GM23338 (cell line): ENCODE results near the gene CRLF3. TPM values are rescaled to one million over a fixed set of nuclear protein-coding genes. Genes with fewer than 3 reads are reported as not detected.

Experiments used
- ATAC-seq: fragments of 200-7000 bp; cut with Tn5 transposase; 3 replicates; pipeline ENCODE4 v1.9.1; 2020
- DNase-seq: peaks from one replicate; pipeline ENCODE4 v3.0.0-alpha.2; 2015; ENCODE audit warnings: low spot score
- H2AFZ ChIP-seq: fragments of 200-600 bp; sonication (generic); 2 replicates; pipeline ENCODE4 v1.8.0; 2016; ENCODE audit warnings: antibody characterized with exemption, mild to moderate bottlenecking, moderate library complexity
- H3F3A ChIP-seq: fragments of 200-600 bp; sonication (generic); replicated peaks from 2 replicates; pipeline ENCODE4 v1.8.0; 2017; ENCODE audit warnings: antibody characterized with exemption, mixed run types, low read depth
- H3K27ac ChIP-seq: fragments of 200-600 bp; sonication (generic); 2 replicates; pipeline ENCODE4 v1.6.1; 2016; ENCODE audit warnings: low read depth
- H3K27me3 ChIP-seq: fragments of 200-600 bp; sonication (generic); 2 replicates; pipeline ENCODE4 v1.8.0; 2016; ENCODE audit warnings: mild to moderate bottlenecking, mixed run types, moderate library complexity; ENCODE audit not compliant: insufficient read depth
- H3K36me3 ChIP-seq: fragments of 200-600 bp; sonication (generic); 2 replicates; pipeline ENCODE4 v1.8.0; 2016; ENCODE audit warnings: mild to moderate bottlenecking; ENCODE audit not compliant: insufficient read depth
- H3K4me1 ChIP-seq: fragments of 200-600 bp; sonication (generic); 2 replicates; pipeline ENCODE4 v1.8.0; 2016; ENCODE audit warnings: mild to moderate bottlenecking, moderate library complexity; ENCODE audit not compliant: insufficient read depth
- H3K4me2 ChIP-seq: fragments of 200-600 bp; sonication (generic); 2 replicates; pipeline ENCODE4 v1.7.1; 2017; ENCODE audit warnings: mixed run types
- H3K4me3 ChIP-seq: fragments of 200-600 bp; sonication (generic); 2 replicates; pipeline ENCODE4 v1.6.1; 2016; ENCODE audit warnings: mixed run types
- H3K79me2 ChIP-seq: fragments of 200-600 bp; sonication (generic); replicated peaks from 2 replicates; pipeline ENCODE4 v1.8.0; 2017; ENCODE audit warnings: mild to moderate bottlenecking; ENCODE audit not compliant: insufficient read depth
- H3K9me2 ChIP-seq: fragments of 200-600 bp; sonication (generic); 2 replicates; pipeline ENCODE4 v1.8.0; 2017; ENCODE audit not compliant: insufficient read depth
- H4K20me1 ChIP-seq: fragments of 200-600 bp; sonication (generic); replicated peaks from 2 replicates; pipeline ENCODE4 v1.8.0; 2017; ENCODE audit warnings: mild to moderate bottlenecking; ENCODE audit not compliant: insufficient read depth
- H3K27ac Mint-ChIP-seq: 2 replicates; pipeline ENCODE4 v1.8.0; 2020; ENCODE audit warnings: inconsistent platforms, mild to moderate bottlenecking, moderate library complexity, mixed read lengths
- H3K27me3 Mint-ChIP-seq: 3 replicates; pipeline ENCODE4 v1.8.0; 2022; ENCODE audit warnings: low read depth, mild to moderate bottlenecking, moderate library complexity, mixed read lengths, inconsistent platforms; ENCODE audit not compliant: insufficient read depth, poor library complexity
- H3K36me3 Mint-ChIP-seq: 3 replicates; pipeline ENCODE4 v1.8.0; 2021; ENCODE audit warnings: low read depth, mild to moderate bottlenecking, inconsistent platforms, moderate library complexity, mixed read lengths
- H3K4me1 Mint-ChIP-seq: 3 replicates; pipeline ENCODE4 v1.8.0; 2020; ENCODE audit warnings: mild to moderate bottlenecking, inconsistent platforms, mixed read lengths
- H3K4me3 Mint-ChIP-seq: 3 replicates; pipeline ENCODE4 v1.8.0; 2021; ENCODE audit warnings: moderate library complexity, mild to moderate bottlenecking, inconsistent platforms, mixed read lengths
- H3K9me3 Mint-ChIP-seq: 3 replicates; pipeline ENCODE4 v1.8.0; 2020; ENCODE audit warnings: moderate library complexity, mild to moderate bottlenecking, inconsistent platforms, mixed read lengths
- CREB1 ChIP-seq: fragments of 250-450 bp; sonication (Bioruptor Pico); IDR thresholded peaks from 2 replicates; pipeline ENCODE4 v1.5.0; 2020; ENCODE audit warnings: low read depth, mild to moderate bottlenecking, moderate library complexity
- EZH2 ChIP-seq: fragments of 200-600 bp; sonication (generic); IDR thresholded peaks from one replicate; pipeline ENCODE4 v1.8.0; 2017; ENCODE audit warnings: antibody characterized with exemption, mild to moderate bottlenecking, low read depth; ENCODE audit not compliant: unreplicated experiment
- EZH2phosphoT487 ChIP-seq: fragments of 200-600 bp; sonication (generic); IDR thresholded peaks from one replicate; pipeline ENCODE4 v1.8.1; 2018; ENCODE audit warnings: antibody characterized with exemption; ENCODE audit not compliant: unreplicated experiment
- NANOG ChIP-seq: IDR thresholded peaks from 2 replicates; pipeline ENCODE4 v1.6.1; 2016; ENCODE audit warnings: antibody characterized with exemption, borderline replicate concordance
- POLR2AphosphoS5 ChIP-seq: IDR thresholded peaks from 2 replicates; pipeline ENCODE4 v1.6.1; 2016; ENCODE audit warnings: antibody characterized with exemption, low read depth
- STAT1 ChIP-seq: IDR thresholded peaks from one replicate; pipeline ENCODE4 v1.6.1; 2016; ENCODE audit warnings: antibody characterized with exemption; ENCODE audit not compliant: unreplicated experiment
- ZNF114 ChIP-seq: fragments of 250-450 bp; sonication (Bioruptor Pico); IDR thresholded peaks from 2 replicates; pipeline ENCODE4 v1.5.0; 2020; ENCODE audit warnings: mild to moderate bottlenecking, moderate library complexity
- ZNF331 ChIP-seq: fragments of 250-450 bp; sonication (Bioruptor Pico); IDR thresholded peaks from 2 replicates; pipeline ENCODE4 v1.5.0; 2020; ENCODE audit warnings: low read depth, mild to moderate bottlenecking, moderate library complexity
- polyA plus RNA-seq: library from polyadenylated mRNA; unstranded; fragments of >200 nt; fragmentation: Nextera tagmentation; extraction: Ambion mirVana; gene quantifications from 2 replicates; pipeline ENCODE4 v1.2.1, GENCODE V29; 2016
- total RNA-seq: library from RNA; depleted of rRNA; stranded (reverse); fragments of >200 nt; shearing (Covaris generic); gene quantifications from 2 replicates; pipeline ENCODE4 v1.2.3, GENCODE V29; 2014
- TF ChIP-seq, protein P1 (sequence below): IDR thresholded peaks from one replicate; pipeline ENCODE4 v1.6.1; 2018; ENCODE audit warnings: antibody characterized with exemption; ENCODE audit not compliant: unreplicated experiment
- TF ChIP-seq, protein P2 (sequence below): IDR thresholded peaks from 2 replicates; pipeline ENCODE4 v1.6.1; 2016; ENCODE audit warnings: antibody characterized with exemption
- TF ChIP-seq, protein P3 (sequence below), 2 experiments: fragments of 200-600 bp in 1 of 2; sonication (generic) in 1 of 2; conservative IDR thresholded peaks; 2 replicates each; pipeline versions ENCODE4 v1.5.1 to v1.6.1; 2016 to 2017; ENCODE audit warnings: antibody characterized with exemption in 2 of 2, low read depth in 2 of 2, mild to moderate bottlenecking in 2 of 2, moderate library complexity in 1 of 2

CRLF3 gene
- total and polyA plus RNA-seq, 2 experiments from 2014 or later = 24.2 to 28.6 TPM

DNA sequence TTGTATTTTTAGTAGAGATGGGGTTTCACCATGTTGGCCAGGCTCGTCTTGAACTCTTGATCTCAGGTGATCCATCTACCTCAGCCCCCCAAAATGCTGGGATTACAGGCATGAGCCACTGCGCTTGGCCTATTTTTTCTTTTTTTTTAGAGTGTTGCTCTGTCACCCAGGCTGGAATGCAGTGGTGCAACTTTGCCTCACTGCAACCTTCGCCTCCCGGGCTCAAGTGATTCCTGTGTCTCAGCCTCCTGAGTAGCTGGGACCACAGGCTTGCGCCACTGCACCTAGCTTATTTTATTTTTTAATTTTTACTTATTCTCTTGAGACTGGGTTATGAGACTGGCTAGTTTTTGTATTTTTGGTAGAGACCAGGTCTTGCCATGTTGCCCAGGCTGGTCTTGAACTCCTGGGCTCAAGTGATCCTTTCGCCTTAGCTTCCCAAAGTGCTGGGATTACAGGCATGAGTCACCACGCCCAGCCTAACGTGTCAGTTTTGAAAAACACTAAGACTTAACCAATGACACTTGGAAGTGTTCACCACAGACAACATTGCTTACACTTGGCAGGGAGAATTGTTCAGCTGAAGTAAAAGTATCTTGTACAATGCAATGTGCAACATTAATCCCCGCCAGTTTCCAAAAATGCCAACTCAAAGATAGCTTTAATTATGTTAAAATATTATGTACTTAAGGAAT lies 34.2 kb upstream of the CRLF3 start:
- peaks cover 66% of the 10 kb centered on the region for H3K36me3 Mint-ChIP-seq

DNA sequence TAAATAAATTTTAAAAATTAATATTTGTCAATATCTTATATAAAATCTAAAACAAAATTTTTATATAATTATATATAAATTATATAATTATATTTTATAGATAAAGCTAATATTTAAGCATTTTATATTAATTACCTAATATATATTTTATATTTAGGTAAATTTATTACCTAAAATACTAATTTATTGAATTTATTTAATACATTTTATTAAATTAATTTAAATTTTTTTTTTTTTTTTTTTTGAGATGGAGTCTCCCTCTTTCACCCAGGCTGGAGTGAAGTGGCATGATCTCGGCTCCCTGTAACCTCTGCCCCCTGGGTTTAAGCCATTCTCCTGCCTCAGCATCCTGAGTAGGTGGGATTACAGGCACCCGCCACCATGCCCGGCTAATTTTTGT lies 29.7 kb upstream of the CRLF3 start:
- Histone ChIP-seq H3K79me2 (no peaks in the 10 kb centered on the region), H3F3A (no peaks in the 10 kb centered on the region), H3K36me3 (peaks cover 31% of the 10 kb centered on the region), H3K4me2 (no peak overlapping the region), H3K27me3 (no peaks in the 10 kb centered on the region), H3K4me1 (no peaks in the 10 kb centered on the region), H3K27ac (no peak overlapping the region), H4K20me1 (peaks cover 7% of the 10 kb centered on the region; the same call in 1 of the 2 replicates), H3K4me3 (no peak overlapping the region), H2AFZ (no peak overlapping the region), H3K9me2 (no peaks in the 10 kb centered on the region)
- Mint-ChIP-seq H3K27me3 (peaks cover 2% of the 10 kb centered on the region), H3K4me3 (no peak overlapping the region), H3K36me3 (peaks cover 58% of the 10 kb centered on the region), H3K27ac (no peak overlapping the region), H3K9me3 (no peaks in the 10 kb centered on the region), H3K4me1 (no peaks in the 10 kb centered on the region)
- no peak for ATAC-seq
- no peak for DNase-seq
- no peak for TF ChIP-seq ZNF331 (CRISPR knock-in tag)
- TF ChIP-seq EZH2phosphoT487 = no peak
- TF ChIP-seq, protein P1, sequence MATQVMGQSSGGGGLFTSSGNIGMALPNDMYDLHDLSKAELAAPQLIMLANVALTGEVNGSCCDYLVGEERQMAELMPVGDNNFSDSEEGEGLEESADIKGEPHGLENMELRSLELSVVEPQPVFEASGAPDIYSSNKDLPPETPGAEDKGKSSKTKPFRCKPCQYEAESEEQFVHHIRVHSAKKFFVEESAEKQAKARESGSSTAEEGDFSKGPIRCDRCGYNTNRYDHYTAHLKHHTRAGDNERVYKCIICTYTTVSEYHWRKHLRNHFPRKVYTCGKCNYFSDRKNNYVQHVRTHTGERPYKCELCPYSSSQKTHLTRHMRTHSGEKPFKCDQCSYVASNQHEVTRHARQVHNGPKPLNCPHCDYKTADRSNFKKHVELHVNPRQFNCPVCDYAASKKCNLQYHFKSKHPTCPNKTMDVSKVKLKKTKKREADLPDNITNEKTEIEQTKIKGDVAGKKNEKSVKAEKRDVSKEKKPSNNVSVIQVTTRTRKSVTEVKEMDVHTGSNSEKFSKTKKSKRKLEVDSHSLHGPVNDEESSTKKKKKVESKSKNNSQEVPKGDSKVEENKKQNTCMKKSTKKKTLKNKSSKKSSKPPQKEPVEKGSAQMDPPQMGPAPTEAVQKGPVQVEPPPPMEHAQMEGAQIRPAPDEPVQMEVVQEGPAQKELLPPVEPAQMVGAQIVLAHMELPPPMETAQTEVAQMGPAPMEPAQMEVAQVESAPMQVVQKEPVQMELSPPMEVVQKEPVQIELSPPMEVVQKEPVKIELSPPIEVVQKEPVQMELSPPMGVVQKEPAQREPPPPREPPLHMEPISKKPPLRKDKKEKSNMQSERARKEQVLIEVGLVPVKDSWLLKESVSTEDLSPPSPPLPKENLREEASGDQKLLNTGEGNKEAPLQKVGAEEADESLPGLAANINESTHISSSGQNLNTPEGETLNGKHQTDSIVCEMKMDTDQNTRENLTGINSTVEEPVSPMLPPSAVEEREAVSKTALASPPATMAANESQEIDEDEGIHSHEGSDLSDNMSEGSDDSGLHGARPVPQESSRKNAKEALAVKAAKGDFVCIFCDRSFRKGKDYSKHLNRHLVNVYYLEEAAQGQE = no peak

More for the DNA sequence above, 34.2 kb upstream of the CRLF3 start:
- TF ChIP-seq EZH2phosphoT487 = no peak
- no peak for TF ChIP-seq POLR2AphosphoS5
- TF ChIP-seq STAT1 = no peak
- no peak for TF ChIP-seq CREB1 (CRISPR knock-in tag)
- no peak for TF ChIP-seq ZNF331 (CRISPR knock-in tag)
- TF ChIP-seq, protein P2, sequence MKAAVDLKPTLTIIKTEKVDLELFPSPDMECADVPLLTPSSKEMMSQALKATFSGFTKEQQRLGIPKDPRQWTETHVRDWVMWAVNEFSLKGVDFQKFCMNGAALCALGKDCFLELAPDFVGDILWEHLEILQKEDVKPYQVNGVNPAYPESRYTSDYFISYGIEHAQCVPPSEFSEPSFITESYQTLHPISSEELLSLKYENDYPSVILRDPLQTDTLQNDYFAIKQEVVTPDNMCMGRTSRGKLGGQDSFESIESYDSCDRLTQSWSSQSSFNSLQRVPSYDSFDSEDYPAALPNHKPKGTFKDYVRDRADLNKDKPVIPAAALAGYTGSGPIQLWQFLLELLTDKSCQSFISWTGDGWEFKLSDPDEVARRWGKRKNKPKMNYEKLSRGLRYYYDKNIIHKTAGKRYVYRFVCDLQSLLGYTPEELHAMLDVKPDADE = no peak
- TF ChIP-seq ZNF114 (CRISPR knock-in tag) = no peak
- TF ChIP-seq, protein P3, sequence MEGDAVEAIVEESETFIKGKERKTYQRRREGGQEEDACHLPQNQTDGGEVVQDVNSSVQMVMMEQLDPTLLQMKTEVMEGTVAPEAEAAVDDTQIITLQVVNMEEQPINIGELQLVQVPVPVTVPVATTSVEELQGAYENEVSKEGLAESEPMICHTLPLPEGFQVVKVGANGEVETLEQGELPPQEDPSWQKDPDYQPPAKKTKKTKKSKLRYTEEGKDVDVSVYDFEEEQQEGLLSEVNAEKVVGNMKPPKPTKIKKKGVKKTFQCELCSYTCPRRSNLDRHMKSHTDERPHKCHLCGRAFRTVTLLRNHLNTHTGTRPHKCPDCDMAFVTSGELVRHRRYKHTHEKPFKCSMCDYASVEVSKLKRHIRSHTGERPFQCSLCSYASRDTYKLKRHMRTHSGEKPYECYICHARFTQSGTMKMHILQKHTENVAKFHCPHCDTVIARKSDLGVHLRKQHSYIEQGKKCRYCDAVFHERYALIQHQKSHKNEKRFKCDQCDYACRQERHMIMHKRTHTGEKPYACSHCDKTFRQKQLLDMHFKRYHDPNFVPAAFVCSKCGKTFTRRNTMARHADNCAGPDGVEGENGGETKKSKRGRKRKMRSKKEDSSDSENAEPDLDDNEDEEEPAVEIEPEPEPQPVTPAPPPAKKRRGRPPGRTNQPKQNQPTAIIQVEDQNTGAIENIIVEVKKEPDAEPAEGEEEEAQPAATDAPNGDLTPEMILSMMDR (conservative IDR thresholded peaks at IDR 0.05; ENCODE audit: low read depth in 2 of 2) = no peak
- no peak for TF ChIP-seq NANOG
- TF ChIP-seq EZH2 = no peak
- ATAC-seq (no peak), DNase-seq (no peak)
- Histone ChIP-seq H3K4me1 (no peaks in the 10 kb centered on the region), H3K27me3 (no peaks in the 10 kb centered on the region), H3K4me2 (no peak overlapping the region), H4K20me1 (peaks cover 5% of the 10 kb centered on the region; the same call in 1 of the 2 replicates), H3F3A (no peaks in the 10 kb centered on the region), H3K27ac (no peak overlapping the region), H2AFZ (no peak overlapping the region), H3K79me2 (no peaks in the 10 kb centered on the region), H3K4me3 (no peak overlapping the region), H3K36me3 (peaks cover 47% of the 10 kb centered on the region), H3K9me2 (no peaks in the 10 kb centered on the region)
- Mint-ChIP-seq H3K4me1 (no peaks in the 10 kb centered on the region), H3K4me3 (no peak overlapping the region), H3K27ac (no peak overlapping the region), H3K27me3 (peaks cover 4% of the 10 kb centered on the region), H3K9me3 (no peaks in the 10 kb centered on the region)
